Thyroid gland (tissue), 4 donors: ENCODE data around the gene FTH1. TPM values are rescaled to one million over a fixed set of nuclear protein-coding genes. Genes with fewer than 3 reads are reported as not detected.

Source experiments
- DNase-seq, 2 donors: peaks; one replicate each; pipeline ENCODE4 v3.0.0-alpha.2; 2019
- H3K27ac ChIP-seq, 3 donors: fragments of 200-600 bp; sonication (generic); 1 replicate in 2 of 3; 2 replicates in 1 of 3; pipeline ENCODE4 v1.5.1; 2016 to 2019; ENCODE audit warnings: mild to moderate bottlenecking in 1 of 3, moderate library complexity in 1 of 3
- H3K27me3 ChIP-seq: fragments of 200-600 bp; sonication (generic); one replicate; pipeline ENCODE4 v1.5.1; 2019
- H3K36me3 ChIP-seq, 2 donors: fragments of 200-600 bp; sonication (generic); one replicate each; pipeline ENCODE4 v1.5.1; 2016 to 2019
- H3K4me1 ChIP-seq, 2 donors: fragments of 200-600 bp; sonication (generic); one replicate each; pipeline ENCODE4 v1.5.1; 2017 to 2019
- H3K4me3 ChIP-seq, 3 donors: fragments of 200-600 bp; sonication (generic); replicated peaks in 1 of 3; 1 replicate in 2 of 3; 2 replicates in 1 of 3; pipeline ENCODE4 v1.5.1; 2016; ENCODE audit warnings: mild to moderate bottlenecking in 1 of 3
- H3K9me3 ChIP-seq: fragments of 200-600 bp; sonication (generic); one replicate; pipeline ENCODE4 v1.5.1; 2017
- CTCF ChIP-seq, 6 experiments: fragments of 200-600 bp in 3 of 6; fragments of 450-650 bp in 3 of 6; sonication (generic) in 3 of 6; IDR thresholded peaks; one replicate each; pipeline ENCODE4 v1.5.1; 2016 to 2019; ENCODE audit warnings: antibody characterized with exemption in 6 of 6, mild to moderate bottlenecking in 2 of 6, inconsistent platforms in 1 of 6, moderate library complexity in 1 of 6
- POLR2A ChIP-seq, 2 donors: fragments of 450-650 bp; IDR thresholded peaks; one replicate each; pipeline ENCODE4 v1.6.1; 2017; ENCODE audit warnings: antibody characterized with exemption in 2 of 2, mild to moderate bottlenecking in 2 of 2, moderate library complexity in 1 of 2
- WGBS, 2 donors: methylation state at CpG; one replicate each; pipeline ENCODE4 v1.1.5; 2017; 5-methylcytosine and 5-hydroxymethylcytosine counted together
- intact Hi-C: fragments of 100-400 bp; cut with DNase I; formaldehyde crosslinking; loops from one replicate; pipeline ENCODE4 v1.15.1; 2023
- total RNA-seq, 4 donors: library from RNA; depleted of rRNA; stranded (reverse); fragments of >200 nt; gene quantifications; one replicate each; pipeline ENCODE4 v1.2.3, GENCODE V29; 2016

The FTH1 gene
- total RNA-seq, 4 donors from 2014 or later: 2,377 to 4,120 (median 2,918) TPM

GRCh38 chr11:61974766-61975631, 7.6 kb upstream of the FTH1 start:
- DNase-seq: peak; percentile 75 to 85
- no peak overlapping the region for H3K4me3 ChIP-seq
- no peaks in the 10 kb centered on the region for H3K36me3 ChIP-seq
- no peaks in the 10 kb centered on the region for H3K9me3 ChIP-seq
- TF ChIP-seq CTCF (IDR thresholded peaks at IDR 0.05): no peak
- TF ChIP-seq POLR2A (IDR thresholded peaks at IDR 0.05): no peak
- WGBS, 2 donors: 51 to 53% methylated on average over 14 of the region's 14 CpGs
- H3K27ac ChIP-seq: peak overlapping the region; percentile 92 to 99 (median 93)
- H3K4me1 ChIP-seq: peaks cover 85 to 91% of the 10 kb centered on the region in 2 donors
- H3K27me3 ChIP-seq: no peaks in the 10 kb centered on the region
- intact Hi-C loops: no loop called here

- TF ChIP-seq CTCF (IDR thresholded peaks at IDR 0.05) (no peak), POLR2A (IDR thresholded peaks at IDR 0.05) (no peak)
- no peaks in the 10 kb centered on the region for H3K36me3 ChIP-seq
- peaks cover 92 to 98% of the 10 kb centered on the region in 2 donors for H3K4me1 ChIP-seq
- no peaks in the 10 kb centered on the region for H3K27me3 ChIP-seq
- DNase-seq: peak; percentile 50 to 67
- no peaks in the 10 kb centered on the region for H3K9me3 ChIP-seq
- no peak overlapping the region for H3K4me3 ChIP-seq
- intact Hi-C loops: no loop called here
- H3K27ac ChIP-seq: peak overlapping the region; percentile 92 to 99 (median 93)
- 53 to 69% methylated on average over 10 of the region's 10 CpGs for WGBS, 2 donors
Observed at GRCh38 chr11:61973476-61974162, 6.2 kb upstream of the FTH1 start.

- Histone ChIP-seq H3K4me3 (peak overlapping the region in 1 of 3 donors; percentile 4), H3K4me1 (peaks cover 89 to 95% of the 10 kb centered on the region in 2 donors), H3K27me3 (no peaks in the 10 kb centered on the region), H3K36me3 (no peaks in the 10 kb centered on the region), H3K27ac (peak overlapping the region; percentile 92 to 99 (median 93)), H3K9me3 (no peaks in the 10 kb centered on the region)
- peak; percentile 60 to 64 for DNase-seq
- TF ChIP-seq CTCF (IDR thresholded peaks at IDR 0.05) (no peak), POLR2A (IDR thresholded peaks at IDR 0.05) (no peak)
- WGBS, 2 donors: 27 to 35% methylated on average over 9 to 11 of the region's 11 CpGs
- intact Hi-C loops: no loop called here
Observed at GRCh38 chr11:61972672-61973475, 5.4 kb upstream of the FTH1 start.

GRCh38 chr11:61972112-61972671, 4.8 kb upstream of the FTH1 start:
- H3K36me3 ChIP-seq: no peaks in the 10 kb centered on the region
- no peak for DNase-seq
- peaks cover 82 to 88% of the 10 kb centered on the region in 2 donors for H3K4me1 ChIP-seq
- 39 to 46% methylated on average over 7 of the region's 7 CpGs for WGBS, 2 donors
- no peaks in the 10 kb centered on the region for H3K9me3 ChIP-seq
- H3K27ac ChIP-seq: peak overlapping the region; percentile 92 to 99 (median 93)
- intact Hi-C loops: no loop called here
- H3K27me3 ChIP-seq: no peaks in the 10 kb centered on the region
- TF ChIP-seq POLR2A (IDR thresholded peaks at IDR 0.05) (no peak), CTCF (IDR thresholded peaks at IDR 0.05) (no peak)
- peak overlapping the region in 1 of 3 donors; percentile 4 for H3K4me3 ChIP-seq
